GM10248 (cell line): ENCODE data around the gene TNFAIP6.
"Not testable (repeated sequence)": the region's sequence is repeated elsewhere in the genome, so short reads cannot be mapped to it uniquely, and the experiment has no call there.

Experiments used
- CTCF ChIA-PET: fragments of 300-600 bp; sonication (Branson Sonifier 250); formaldehyde crosslinking; extraction: SDS; loops from one replicate; lab custom pipeline; 2021; ENCODE audit warnings: antibody characterized with exemption; lab: Yijun Ruan, JAX
- POLR2A ChIA-PET: fragments of 350-650 bp; sonication (Branson Sonifier 250); formaldehyde crosslinking; extraction: SDS; loops from one replicate; lab custom pipeline; 2020; ENCODE audit warnings: antibody characterized with exemption; lab: Yijun Ruan, JAX
- DNase-seq: peaks from one replicate; pipeline ENCODE4 v3.0.0; 2012; ENCODE audit errors: extremely low spot score
- TF ChIP-seq, protein P1 (sequence below): IDR thresholded peaks from 2 replicates; pipeline ENCODE4 v1.5.1; 2012; ENCODE audit warnings: mild to moderate bottlenecking, low read depth; ENCODE audit errors: extremely low read depth, missing control alignments, control extremely low read depth

TNFAIP6 gene, protein sequence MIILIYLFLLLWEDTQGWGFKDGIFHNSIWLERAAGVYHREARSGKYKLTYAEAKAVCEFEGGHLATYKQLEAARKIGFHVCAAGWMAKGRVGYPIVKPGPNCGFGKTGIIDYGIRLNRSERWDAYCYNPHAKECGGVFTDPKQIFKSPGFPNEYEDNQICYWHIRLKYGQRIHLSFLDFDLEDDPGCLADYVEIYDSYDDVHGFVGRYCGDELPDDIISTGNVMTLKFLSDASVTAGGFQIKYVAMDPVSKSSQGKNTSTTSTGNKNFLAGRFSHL

DNA sequence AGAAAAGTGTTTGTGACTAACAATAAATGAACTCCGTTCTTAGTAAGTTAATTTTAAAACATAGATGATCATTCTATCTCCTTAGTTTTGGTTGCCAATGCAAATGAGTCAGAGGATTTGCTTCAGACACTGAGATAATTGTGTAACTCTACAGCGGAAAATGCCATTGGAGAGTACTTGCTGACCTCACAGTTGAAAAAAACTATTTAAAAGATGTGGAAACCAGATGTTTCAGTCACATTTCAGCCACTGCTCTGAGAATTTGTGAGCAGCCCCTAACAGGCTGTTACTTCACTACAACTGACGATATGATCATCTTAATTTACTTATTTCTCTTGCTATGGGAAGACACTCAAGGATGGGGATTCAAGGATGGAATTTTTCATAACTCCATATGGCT, at the start of gene TNFAIP6:
Gene TNFAIP6, plus strand, starts transcription at position 234 of the 400 bp plus-strand sequence. Its CDS starts 75 bp downstream, at position 309.
- ChIA-PET CTCF (interaction anchor here (0.9 kb wide), 1 partner anchor 19 kb away, joined by 4 read pairs; no protein-coding TSS in a partner anchor), POLR2A (no interaction called here)
- DNase-seq = no peak
- TF ChIP-seq, protein P1, sequence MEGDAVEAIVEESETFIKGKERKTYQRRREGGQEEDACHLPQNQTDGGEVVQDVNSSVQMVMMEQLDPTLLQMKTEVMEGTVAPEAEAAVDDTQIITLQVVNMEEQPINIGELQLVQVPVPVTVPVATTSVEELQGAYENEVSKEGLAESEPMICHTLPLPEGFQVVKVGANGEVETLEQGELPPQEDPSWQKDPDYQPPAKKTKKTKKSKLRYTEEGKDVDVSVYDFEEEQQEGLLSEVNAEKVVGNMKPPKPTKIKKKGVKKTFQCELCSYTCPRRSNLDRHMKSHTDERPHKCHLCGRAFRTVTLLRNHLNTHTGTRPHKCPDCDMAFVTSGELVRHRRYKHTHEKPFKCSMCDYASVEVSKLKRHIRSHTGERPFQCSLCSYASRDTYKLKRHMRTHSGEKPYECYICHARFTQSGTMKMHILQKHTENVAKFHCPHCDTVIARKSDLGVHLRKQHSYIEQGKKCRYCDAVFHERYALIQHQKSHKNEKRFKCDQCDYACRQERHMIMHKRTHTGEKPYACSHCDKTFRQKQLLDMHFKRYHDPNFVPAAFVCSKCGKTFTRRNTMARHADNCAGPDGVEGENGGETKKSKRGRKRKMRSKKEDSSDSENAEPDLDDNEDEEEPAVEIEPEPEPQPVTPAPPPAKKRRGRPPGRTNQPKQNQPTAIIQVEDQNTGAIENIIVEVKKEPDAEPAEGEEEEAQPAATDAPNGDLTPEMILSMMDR = no peak

DNA sequence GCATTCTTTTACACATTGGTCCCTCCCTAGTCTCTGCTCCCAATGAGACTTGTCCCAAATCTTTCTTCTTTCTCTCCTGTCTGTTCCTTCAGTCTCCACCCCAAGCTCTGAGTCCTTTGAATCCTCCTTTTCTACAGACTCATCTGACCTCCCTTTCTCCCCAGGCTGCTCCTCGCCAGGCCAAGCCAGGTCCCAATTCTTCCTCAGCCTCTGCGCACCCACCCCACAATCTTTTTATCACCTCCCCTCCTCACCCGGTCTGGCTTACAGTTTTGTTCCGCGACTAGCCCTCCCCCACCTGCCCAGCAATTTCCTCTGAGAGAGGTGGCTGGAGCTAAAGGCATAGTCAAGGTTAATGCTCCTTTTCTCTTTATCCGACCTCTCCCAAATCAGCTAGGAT, 47.1 kb upstream of the TNFAIP6 start:
- DNase-seq, POLR2A ChIA-PET, CTCF ChIA-PET: not testable (repeated sequence)

DNA sequence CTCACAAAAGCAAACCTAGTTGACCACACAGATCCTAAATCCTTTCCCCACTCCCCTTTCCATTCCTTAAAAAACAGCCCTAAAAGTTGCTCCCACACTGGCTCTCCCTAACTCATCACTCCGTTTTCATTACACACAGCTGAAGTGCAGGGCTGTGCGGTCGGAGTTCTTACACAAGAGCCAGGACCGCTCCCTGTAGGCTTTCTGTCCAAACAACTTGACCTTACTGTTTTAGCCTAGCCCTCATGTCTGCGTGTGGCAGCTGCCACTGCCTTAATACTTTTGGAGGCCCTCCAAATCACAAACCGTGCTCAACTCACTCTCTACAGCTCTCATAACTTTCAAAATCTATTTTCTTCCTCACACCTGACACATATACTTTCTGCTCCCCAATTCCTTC, 45.0 kb upstream of the TNFAIP6 start:
- CTCF ChIA-PET, POLR2A ChIA-PET, DNase-seq: not testable (repeated sequence)

DNA sequence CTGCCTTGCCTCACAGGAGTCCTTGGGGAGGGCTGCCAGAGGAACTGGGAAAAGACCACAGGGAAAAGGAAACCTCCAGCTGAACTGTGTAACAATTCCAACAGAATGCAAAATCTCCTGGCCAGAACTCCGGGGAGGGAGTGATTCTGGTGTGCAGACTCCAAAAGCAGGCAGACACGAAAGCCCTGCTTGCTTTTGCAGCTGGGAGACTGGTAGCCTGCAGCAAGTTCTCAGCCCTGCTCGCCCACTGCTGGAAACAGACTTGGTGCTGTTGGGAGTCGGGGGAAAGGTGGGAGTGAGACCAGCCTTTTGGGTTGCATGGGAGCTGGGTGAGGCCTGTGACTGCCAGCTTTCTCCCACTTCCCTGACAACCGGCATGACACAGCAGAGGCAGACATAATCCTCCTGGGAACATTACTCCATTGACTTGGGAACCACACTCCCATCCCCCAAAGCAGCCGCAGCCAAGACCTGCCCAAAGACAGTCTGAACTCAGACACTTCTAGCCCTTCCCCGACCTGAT, 42.0 kb upstream of the TNFAIP6 start:
- CTCF ChIA-PET = no interaction called here
- POLR2A ChIA-PET = no interaction called here

DNA sequence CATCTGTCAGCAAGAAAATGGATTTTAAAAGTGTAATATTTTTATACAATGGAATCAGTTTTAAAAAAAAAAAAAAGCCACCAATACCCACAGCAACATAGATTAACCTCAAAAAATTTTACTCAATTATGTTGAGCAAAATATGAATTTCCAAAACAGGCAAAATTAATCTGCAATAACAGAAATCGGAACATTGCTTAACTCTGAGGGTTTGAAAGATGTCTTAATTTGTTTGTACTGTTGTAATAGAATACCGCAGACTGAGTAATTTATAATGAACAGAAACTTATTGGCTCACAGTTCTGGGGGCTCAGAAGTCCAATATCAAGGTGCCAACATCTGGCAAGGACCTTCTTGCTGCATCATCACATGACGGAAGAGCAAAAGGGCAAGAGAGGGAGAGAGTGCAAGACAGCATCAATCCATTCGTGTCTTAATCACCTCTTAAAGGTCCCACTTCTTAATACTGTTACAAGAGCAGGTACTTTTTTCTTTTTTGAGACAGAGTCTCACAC, 31.8 kb upstream of the TNFAIP6 start:
- TF ChIP-seq, protein P1 = no peak
- ChIA-PET CTCF (no interaction called here), POLR2A (no interaction called here)
- no peak for DNase-seq

More for the DNA sequence above, 42.0 kb upstream of the TNFAIP6 start:
- DNase-seq = no peak
- TF ChIP-seq, protein P1 = no peak

DNA sequence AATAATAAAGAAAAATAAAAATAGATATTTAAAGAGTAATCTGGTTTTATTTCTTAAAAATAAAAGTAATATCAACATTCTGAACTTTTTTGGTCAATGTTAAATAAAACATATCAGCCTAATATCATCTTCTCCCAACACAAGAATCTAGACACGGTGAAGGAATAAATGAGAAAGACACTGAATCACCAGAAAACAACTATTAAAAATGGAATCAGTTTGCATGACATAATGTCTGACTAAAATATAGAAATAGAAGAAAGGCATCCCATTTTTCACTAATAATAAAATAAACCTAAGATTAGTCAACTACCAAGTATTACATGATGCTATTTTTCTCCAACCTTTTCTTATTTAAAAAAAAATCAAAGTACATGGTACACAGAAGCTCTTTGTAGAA, 30.8 kb upstream of the TNFAIP6 start:
- TF ChIP-seq, protein P1 = no peak
- ChIA-PET POLR2A (no interaction called here), CTCF (no interaction called here)
- no peak for DNase-seq

DNA sequence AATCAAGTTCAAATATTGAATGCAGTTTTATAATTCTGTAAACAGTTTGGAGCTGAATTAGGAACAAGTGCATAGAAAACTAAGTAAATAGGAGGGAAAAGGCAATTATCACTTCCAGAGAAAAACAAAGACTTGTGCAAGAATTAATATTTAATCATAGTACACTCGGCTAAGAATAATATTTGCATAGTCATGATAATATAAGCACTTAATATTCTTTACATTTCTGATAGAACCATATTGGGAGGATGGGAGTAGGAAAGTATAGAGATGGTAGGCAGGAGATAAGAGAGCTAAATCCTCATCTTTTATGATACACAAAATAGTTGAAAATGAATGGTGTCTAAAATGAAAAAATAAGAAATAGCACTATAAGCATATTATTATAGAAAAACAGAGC, 27.4 kb upstream of the TNFAIP6 start:
- no peak for DNase-seq
- CTCF ChIA-PET = no interaction called here
- POLR2A ChIA-PET = no interaction called here
- TF ChIP-seq, protein P1 = no peak

DNA sequence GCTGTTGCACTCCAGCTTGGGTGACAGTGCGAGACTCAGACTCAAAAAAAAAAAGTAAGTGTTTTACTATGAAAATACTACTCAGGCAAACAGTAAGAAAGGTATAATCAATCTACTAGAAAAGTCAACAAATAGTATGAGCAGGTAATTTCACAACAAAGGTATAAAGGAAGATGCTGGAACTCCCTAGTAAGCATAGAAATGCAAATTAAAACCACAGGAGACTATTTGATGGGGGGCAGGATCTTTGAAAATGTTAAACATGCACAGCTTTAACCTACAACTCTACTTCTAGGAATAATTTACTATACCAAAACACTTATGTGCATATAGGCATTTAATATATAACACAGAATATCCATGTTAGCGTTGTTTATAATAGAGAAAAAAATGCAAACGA, 24.3 kb upstream of the TNFAIP6 start:
- ChIA-PET POLR2A (no interaction called here), CTCF (no interaction called here)
- TF ChIP-seq, protein P1 = no peak
- no peak for DNase-seq
